ENCODE measurements around the gene LTBP2.

The LTBP2 gene

DNA sequence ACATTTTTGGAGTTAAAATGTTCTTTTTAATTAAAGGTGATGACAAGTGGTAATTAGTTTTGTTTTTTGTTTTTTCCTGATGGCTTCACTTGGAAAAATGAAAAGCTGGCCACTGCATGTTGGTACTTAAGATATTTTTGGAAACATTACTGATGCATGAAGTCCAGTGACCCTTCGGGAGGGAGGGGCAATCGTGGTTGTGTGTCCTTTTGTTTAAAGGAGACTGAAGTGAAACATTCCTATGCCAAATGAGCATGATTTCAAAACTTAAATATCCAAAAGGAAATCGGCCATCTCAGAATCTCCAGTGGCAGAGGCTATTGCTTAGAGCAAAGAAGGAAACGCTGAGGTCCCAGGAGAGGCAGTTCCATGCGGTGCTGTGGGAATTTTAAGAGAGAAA lies 20.1 kb downstream of the LTBP2 start:
- no peak overlapping the region for H3K27ac ChIP-seq (ENCODE audit: low read depth, low read length)
- no peak overlapping the region for H3K4me3 ChIP-seq (ENCODE audit: low read length)
- H3K36me3 ChIP-seq (ENCODE audit: control insufficient read depth, insufficient read depth, low read length): no peaks in the 10 kb centered on the region
- no peak overlapping the region for H3K9ac ChIP-seq (ENCODE audit: low read length)
- no peaks in the 10 kb centered on the region for H3K27me3 ChIP-seq (ENCODE audit: control insufficient read depth, insufficient read depth, low read length)
- H3K4me1 ChIP-seq (ENCODE audit: control insufficient read depth, insufficient read depth, low read length): peaks cover 3% of the 10 kb centered on the region

DNA sequence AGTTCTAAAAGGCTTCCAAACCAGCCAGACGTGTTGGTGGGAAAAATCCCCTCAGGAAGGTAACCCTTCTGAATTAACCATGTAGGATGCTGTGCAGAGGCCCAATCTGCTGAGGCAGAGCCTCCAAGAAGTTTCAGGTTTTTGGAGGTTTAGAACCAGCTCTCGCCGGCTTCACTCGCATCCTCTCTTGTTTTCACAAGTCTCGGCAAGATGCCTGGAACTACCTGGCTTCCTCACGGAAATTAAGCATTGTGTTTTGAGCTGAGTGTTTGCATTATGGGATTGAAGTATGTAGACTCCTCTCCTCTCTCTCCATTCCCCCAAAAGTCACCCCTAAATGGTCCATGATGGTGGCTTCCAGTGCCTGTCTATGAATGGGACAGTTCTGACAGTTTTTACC lies 20.6 kb downstream of the LTBP2 start:
- no peak overlapping the region for H3K27ac ChIP-seq (ENCODE audit: low read depth, low read length)
- no peaks in the 10 kb centered on the region for H3K27me3 ChIP-seq (ENCODE audit: control insufficient read depth, insufficient read depth, low read length)
- no peak overlapping the region for H3K4me3 ChIP-seq (ENCODE audit: low read length)
- peaks cover 3% of the 10 kb centered on the region for H3K4me1 ChIP-seq (ENCODE audit: control insufficient read depth, insufficient read depth, low read length)
- H3K36me3 ChIP-seq (ENCODE audit: control insufficient read depth, insufficient read depth, low read length): no peaks in the 10 kb centered on the region
- H3K9ac ChIP-seq (ENCODE audit: low read length): no peak overlapping the region

DNA sequence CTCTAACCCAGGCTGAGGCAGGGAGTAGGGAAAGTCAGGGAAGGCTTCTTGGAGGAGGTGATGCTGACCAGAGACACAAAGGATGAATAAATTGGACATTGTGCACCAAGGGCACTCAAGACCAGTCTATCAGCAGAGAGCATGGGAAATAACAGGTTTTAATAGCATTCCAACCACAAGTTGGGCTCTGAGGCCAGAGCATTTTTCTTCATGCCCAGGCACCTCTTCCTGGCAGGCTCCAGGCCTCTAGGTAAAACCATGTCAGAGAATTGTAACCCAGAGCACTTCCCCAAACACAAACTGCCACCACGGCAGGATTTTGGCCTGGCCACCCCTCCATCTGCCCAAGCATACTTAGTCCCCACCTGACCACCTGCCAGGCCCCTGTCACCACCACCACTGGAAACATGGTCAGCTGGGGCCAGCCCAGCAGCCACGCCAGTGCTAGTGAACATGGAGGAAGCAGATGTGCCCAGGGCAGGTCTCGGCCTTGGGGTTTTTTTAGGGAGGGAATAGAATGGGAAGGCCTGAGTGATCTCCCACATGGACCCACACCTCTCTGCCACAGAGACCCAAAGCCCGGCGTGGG lies 22.7 kb downstream of the LTBP2 start:
- Histone ChIP-seq H3K36me3 (ENCODE audit: control insufficient read depth, insufficient read depth, low read length) (no peaks in the 10 kb centered on the region), H3K4me3 (ENCODE audit: low read length) (no peak overlapping the region), H3K9ac (ENCODE audit: low read length) (no peak overlapping the region), H3K27ac (ENCODE audit: low read depth, low read length) (no peak overlapping the region), H3K27me3 (ENCODE audit: control insufficient read depth, insufficient read depth, low read length) (no peaks in the 10 kb centered on the region), H3K4me1 (ENCODE audit: control insufficient read depth, insufficient read depth, low read length) (no peaks in the 10 kb centered on the region)

DNA sequence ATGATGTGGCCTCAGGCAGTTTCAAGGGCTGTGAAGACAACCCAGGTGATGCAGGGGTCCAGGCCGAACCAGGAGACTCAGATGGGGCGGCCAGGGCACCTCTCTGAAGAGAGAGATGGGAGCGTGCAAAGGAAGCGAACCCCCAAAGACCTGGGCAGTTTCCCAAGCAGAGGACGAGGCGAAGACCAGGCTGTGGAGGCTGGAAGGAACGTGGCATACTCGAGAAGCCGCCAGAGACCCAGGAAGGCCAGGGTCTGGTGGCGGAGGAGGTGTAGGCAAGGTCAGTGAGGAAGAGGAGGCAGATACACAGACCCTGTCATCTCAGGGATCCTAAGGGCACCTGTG lies 24.7 kb downstream of the LTBP2 start:
- H3K9ac ChIP-seq (ENCODE audit: low read length): no peak overlapping the region
- H3K27ac ChIP-seq (ENCODE audit: low read depth, low read length): no peak overlapping the region
- H3K36me3 ChIP-seq (ENCODE audit: control insufficient read depth, insufficient read depth, low read length): no peaks in the 10 kb centered on the region
- H3K27me3 ChIP-seq (ENCODE audit: control insufficient read depth, insufficient read depth, low read length): no peaks in the 10 kb centered on the region
- H3K4me1 ChIP-seq (ENCODE audit: control insufficient read depth, insufficient read depth, low read length): no peaks in the 10 kb centered on the region
- H3K4me3 ChIP-seq (ENCODE audit: low read length): no peak overlapping the region

DNA sequence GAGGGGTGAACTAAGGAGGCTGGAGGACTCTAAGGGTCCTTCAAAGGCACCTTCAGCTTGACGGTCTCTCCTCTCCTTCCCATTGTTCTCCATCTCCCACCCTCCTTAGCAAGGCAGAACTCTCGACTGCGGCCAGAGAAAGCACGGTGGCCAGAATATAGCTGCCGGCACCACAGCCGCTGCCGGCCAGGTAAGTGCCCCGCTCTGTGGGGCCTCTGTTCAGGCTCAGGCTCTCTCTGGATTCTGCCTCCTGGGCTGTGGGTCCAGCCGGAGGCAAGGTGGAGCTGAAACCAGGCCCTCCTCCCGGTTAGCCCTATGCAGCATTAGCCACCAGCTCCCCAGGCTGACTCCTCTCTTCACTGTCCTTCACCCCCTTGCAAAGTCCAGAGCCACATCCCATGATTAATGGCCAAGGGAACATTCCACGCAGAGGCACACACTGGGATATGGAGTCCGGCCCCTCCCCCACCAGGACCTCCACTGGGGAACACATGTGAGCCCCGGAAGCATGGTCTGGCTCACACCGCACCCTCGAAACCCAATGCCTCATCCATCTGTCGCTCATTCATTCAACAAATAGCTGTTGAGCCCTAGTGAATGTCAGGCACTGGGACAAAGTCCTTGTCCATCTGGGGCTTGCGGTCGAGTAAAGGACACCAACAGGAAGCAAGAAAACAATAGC lies 25.2 kb downstream of the LTBP2 start:
- Histone ChIP-seq H3K27ac (ENCODE audit: low read depth, low read length) (no peak overlapping the region), H3K4me3 (ENCODE audit: low read length) (no peak overlapping the region), H3K27me3 (ENCODE audit: control insufficient read depth, insufficient read depth, low read length) (no peaks in the 10 kb centered on the region), H3K36me3 (ENCODE audit: control insufficient read depth, insufficient read depth, low read length) (no peaks in the 10 kb centered on the region), H3K4me1 (ENCODE audit: control insufficient read depth, insufficient read depth, low read length) (no peaks in the 10 kb centered on the region), H3K9ac (ENCODE audit: low read length) (no peak overlapping the region)

GRCh38 chr14:74585406-74586335 lies 26.4 kb downstream of the LTBP2 start:
- H3K4me3 ChIP-seq (ENCODE audit: low read length): no peak overlapping the region
- no peak overlapping the region for H3K9ac ChIP-seq (ENCODE audit: low read length)
- H3K27me3 ChIP-seq (ENCODE audit: control insufficient read depth, insufficient read depth, low read length): peaks cover 2% of the 10 kb centered on the region
- H3K27ac ChIP-seq (ENCODE audit: low read depth, low read length): no peak overlapping the region
- H3K36me3 ChIP-seq (ENCODE audit: control insufficient read depth, insufficient read depth, low read length): no peaks in the 10 kb centered on the region
- no peaks in the 10 kb centered on the region for H3K4me1 ChIP-seq (ENCODE audit: control insufficient read depth, insufficient read depth, low read length)

DNA sequence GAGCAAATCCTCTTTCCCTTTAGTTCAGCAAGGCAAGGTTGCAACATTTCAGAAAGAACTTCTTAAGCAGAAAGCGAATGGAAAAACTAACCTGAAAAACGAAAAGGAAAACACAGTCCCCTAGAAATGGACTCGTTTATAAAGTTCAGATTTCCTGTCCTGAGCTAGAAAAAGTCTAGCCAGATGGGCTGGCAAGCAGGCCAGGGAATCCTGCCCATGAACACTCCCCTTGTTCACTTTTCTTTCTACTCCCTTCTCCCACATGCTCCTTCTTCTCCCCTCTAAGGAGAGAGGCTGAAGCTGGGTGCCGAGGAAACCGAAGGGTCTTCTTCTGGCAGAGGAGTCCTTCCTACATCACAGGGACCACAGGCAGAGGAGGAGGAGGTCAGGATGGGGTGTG lies 27.1 kb downstream of the LTBP2 start:
- Histone ChIP-seq H3K36me3 (ENCODE audit: control insufficient read depth, insufficient read depth, low read length) (no peaks in the 10 kb centered on the region), H3K4me1 (ENCODE audit: control insufficient read depth, insufficient read depth, low read length) (no peaks in the 10 kb centered on the region), H3K27ac (ENCODE audit: low read depth, low read length) (no peak overlapping the region)

GRCh38 chr14:74583689-74584434 lies 28.2 kb downstream of the LTBP2 start:
- H3K4me3 ChIP-seq (ENCODE audit: low read length): no peak overlapping the region
- H3K27me3 ChIP-seq (ENCODE audit: control insufficient read depth, insufficient read depth, low read length): peaks cover 2% of the 10 kb centered on the region
- no peaks in the 10 kb centered on the region for H3K4me1 ChIP-seq (ENCODE audit: control insufficient read depth, insufficient read depth, low read length)
- H3K36me3 ChIP-seq (ENCODE audit: control insufficient read depth, insufficient read depth, low read length): no peaks in the 10 kb centered on the region
- no peak overlapping the region for H3K9ac ChIP-seq (ENCODE audit: low read length)
- H3K27ac ChIP-seq (ENCODE audit: low read depth, low read length): no peak overlapping the region

More for the DNA sequence above, 27.1 kb downstream of the LTBP2 start:
- Histone ChIP-seq H3K9ac (ENCODE audit: low read length) (no peak overlapping the region), H3K4me3 (ENCODE audit: low read length) (no peak overlapping the region), H3K27me3 (ENCODE audit: control insufficient read depth, insufficient read depth, low read length) (peaks cover 2% of the 10 kb centered on the region)

- Histone ChIP-seq H3K4me3 (ENCODE audit: low read length) (no peak overlapping the region), H3K36me3 (ENCODE audit: control insufficient read depth, insufficient read depth, low read length) (no peaks in the 10 kb centered on the region), H3K27me3 (ENCODE audit: control insufficient read depth, insufficient read depth, low read length) (peaks cover 2% of the 10 kb centered on the region), H3K4me1 (ENCODE audit: control insufficient read depth, insufficient read depth, low read length) (no peaks in the 10 kb centered on the region), H3K9ac (ENCODE audit: low read length) (no peak overlapping the region), H3K27ac (ENCODE audit: low read depth, low read length) (no peak overlapping the region)
Measured at GRCh38 chr14:74582910-74583581, 29.0 kb downstream of the LTBP2 start.

- Histone ChIP-seq H3K9ac (ENCODE audit: low read length) (no peak overlapping the region), H3K27ac (ENCODE audit: low read depth, low read length) (no peak overlapping the region)
Measured at GRCh38 chr14:74580275-74580672, 31.8 kb downstream of the LTBP2 start.

GRCh38 chr14:74579447-74580274 lies 32.4 kb downstream of the LTBP2 start:
- Histone ChIP-seq H3K4me1 (ENCODE audit: control insufficient read depth, insufficient read depth, low read length) (no peaks in the 10 kb centered on the region), H3K27me3 (ENCODE audit: control insufficient read depth, insufficient read depth, low read length) (peaks cover 2% of the 10 kb centered on the region), H3K4me3 (ENCODE audit: low read length) (no peak overlapping the region), H3K27ac (ENCODE audit: low read depth, low read length) (no peak overlapping the region), H3K9ac (ENCODE audit: low read length) (no peak overlapping the region), H3K36me3 (ENCODE audit: control insufficient read depth, insufficient read depth, low read length) (no peaks in the 10 kb centered on the region)

More at GRCh38 chr14:74580275-74580672, 31.8 kb downstream of the LTBP2 start:
- H3K27me3 ChIP-seq (ENCODE audit: control insufficient read depth, insufficient read depth, low read length): peaks cover 2% of the 10 kb centered on the region
- no peaks in the 10 kb centered on the region for H3K36me3 ChIP-seq (ENCODE audit: control insufficient read depth, insufficient read depth, low read length)
- no peak overlapping the region for H3K4me3 ChIP-seq (ENCODE audit: low read length)
- no peaks in the 10 kb centered on the region for H3K4me1 ChIP-seq (ENCODE audit: control insufficient read depth, insufficient read depth, low read length)

Measured in rectal smooth muscle tissue (tissue), 1 donor.